HEK293 (cell line): ENCODE results near the gene ELOVL7.

ENCODE experiments used
- ZNF138 ChIP-seq: fragments of 450-650 bp; formaldehyde crosslinking; IDR thresholded peaks from 2 replicates; pipeline ENCODE4 v1.5.1; 2016; ENCODE audit warnings: missing biosample characterization, missing genetic modification characterization, borderline replicate concordance
- ZNF16 ChIP-seq: fragments of 450-650 bp; formaldehyde crosslinking; IDR thresholded peaks from 2 replicates; pipeline ENCODE4 v1.5.1; 2016; ENCODE audit warnings: low read depth, missing biosample characterization, missing genetic modification characterization
- ZNF292 ChIP-seq: fragments of 450-650 bp; formaldehyde crosslinking; IDR thresholded peaks from 2 replicates; pipeline ENCODE4 v1.5.1; 2016; ENCODE audit warnings: low read depth, missing biosample characterization, missing genetic modification characterization, borderline replicate concordance

DNA sequence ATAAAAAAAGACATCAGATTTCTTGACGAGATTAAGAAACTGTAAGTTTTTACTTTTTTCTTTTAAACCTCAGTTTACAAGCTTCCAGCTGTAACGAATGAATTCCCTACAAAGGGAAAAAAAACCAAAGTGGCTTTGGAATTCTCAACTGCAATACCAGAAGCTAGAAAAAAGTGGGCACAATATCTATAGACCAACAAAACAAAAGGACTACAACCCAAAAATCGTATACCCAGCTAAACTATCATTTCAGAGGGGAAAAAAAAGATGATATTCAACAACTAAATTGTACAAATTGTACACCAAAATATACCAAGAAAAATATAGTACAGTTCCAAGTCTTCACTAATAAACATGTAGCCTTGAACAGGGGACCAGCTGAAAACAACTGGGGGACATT lies 26.8 kb upstream of the ELOVL7 start:
- TF ChIP-seq ZNF16 (tag by site-specific recombination) (no peak), ZNF292 (no peak), ZNF138 (tag by site-specific recombination) (no peak)
